ENCODE data around the gene PPT2.

The PPT2 gene

GRCh38 chr6:32151181-32151862 is 2.6 kb upstream of the PPT2 start:
- in situ Hi-C loops (cut with MboI; ENCODE audit: low sequenced_read_pairs): no loop called here

- in situ Hi-C loops (cut with MboI; ENCODE audit: low sequenced_read_pairs): no loop called here
Measured at GRCh38 chr6:32151863-32152768, 1.8 kb upstream of the PPT2 start, which contains the start of gene PRRT1. Gene PRRT1, minus strand, starts transcription at chr6:32151939. Its CDS starts 112 bp downstream, at chr6:32151827.

GRCh38 chr6:32152769-32153563 is 975 bp upstream of the PPT2 start:
- in situ Hi-C loops (cut with MboI; ENCODE audit: low sequenced_read_pairs): no loop called here

GRCh38 chr6:32154514-32155161 is 697 bp downstream of the PPT2 start:
- in situ Hi-C loops (cut with MboI; ENCODE audit: low sequenced_read_pairs): no loop called here

GRCh38 chr6:32156891-32157290 is 3.0 kb downstream of the PPT2 start:
- in situ Hi-C loops (cut with MboI; ENCODE audit: low sequenced_read_pairs): no loop called here

DNA sequence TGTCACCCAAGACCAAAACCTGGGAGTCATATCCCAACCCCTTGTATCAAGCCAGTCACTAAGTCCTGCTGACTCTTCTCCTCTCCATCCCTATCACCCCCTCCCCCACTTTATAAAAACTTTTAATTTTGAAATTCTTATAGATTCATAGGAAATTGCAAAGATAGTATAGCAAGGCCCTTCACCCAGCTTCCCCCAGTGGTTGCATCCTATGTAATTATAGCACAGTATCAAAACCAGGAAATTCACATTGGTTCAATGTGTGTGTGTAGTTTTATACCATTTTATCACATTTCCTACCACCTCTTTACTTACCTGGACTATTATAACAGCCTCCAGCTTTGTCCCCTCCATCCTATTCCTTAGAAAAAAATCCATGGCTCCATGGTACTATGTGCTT is 4.1 kb downstream of the PPT2 start:
- in situ Hi-C loops (cut with MboI; ENCODE audit: low sequenced_read_pairs): no loop called here

DNA sequence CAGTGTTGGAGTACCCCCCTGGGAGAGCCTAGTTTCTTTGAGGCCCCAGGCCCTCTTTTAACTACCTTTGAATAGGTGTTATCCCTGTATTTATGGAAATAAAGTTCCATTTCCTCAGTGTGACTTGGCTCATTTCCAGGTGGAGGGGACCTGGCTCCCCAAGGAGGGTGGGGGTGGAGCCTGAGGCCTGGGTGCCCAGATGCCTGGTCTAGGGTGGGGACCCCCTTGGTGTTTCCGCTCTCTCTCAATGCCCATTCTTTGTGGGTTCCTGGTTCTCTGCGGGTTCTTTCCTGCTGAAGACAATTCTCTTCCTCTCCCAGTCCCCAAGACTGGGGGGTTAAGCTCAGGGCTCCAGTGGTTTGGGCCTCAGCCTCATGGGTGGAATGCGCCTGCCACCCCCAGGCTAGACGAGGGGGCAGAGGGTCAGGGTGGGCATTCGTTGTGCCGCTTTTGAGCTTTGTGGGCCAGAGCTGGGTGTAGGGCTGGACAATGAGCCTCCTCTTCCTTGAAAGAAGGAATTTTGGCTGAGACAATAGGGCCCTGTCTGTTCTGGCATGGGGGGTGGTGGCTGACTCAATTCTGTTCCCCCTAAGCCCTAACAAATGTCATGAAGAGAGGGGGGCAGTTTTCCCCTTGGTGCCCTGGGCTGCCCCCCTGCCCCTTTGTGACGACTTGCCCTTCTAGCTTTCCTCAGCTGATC is 9.8 kb downstream of the PPT2 start:
- in situ Hi-C loops (cut with MboI; ENCODE audit: low sequenced_read_pairs): no loop called here

GRCh38 chr6:32164295-32164694 is 10.4 kb downstream of the PPT2 start, which contains the start of gene EGFL8:
Gene EGFL8, plus strand, starts transcription at chr6:32164595. Its CDS starts 1,571 bp downstream, at chr6:32166166.
- in situ Hi-C loops (cut with MboI; ENCODE audit: low sequenced_read_pairs): no loop called here

DNA sequence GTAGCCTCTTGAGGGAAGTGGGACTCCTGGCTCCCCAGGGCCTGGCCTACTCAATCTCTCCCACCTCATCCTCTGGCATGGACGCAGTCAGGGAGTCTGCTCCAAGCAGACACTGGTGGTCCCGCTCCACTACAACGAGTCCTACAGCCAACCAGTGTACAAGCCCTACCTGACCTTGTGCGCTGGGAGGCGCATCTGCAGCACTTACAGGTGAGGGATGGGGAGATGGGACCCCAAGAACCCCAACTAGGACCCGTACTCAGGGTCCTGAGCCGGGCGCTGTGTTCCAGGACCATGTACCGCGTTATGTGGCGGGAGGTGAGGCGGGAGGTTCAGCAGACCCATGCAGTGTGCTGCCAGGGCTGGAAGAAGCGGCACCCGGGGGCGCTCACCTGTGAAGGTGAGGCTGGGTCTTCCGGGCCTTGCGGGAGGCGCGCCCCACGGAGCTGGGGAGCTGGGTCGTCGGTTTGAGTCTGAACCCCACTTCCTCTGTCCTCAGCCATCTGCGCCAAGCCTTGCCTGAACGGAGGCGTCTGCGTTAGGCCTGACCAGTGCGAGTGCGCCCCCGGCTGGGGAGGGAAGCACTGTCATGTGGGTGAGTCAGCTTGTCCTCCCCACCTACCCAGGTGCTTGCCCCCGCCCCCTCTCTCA is 12.6 kb downstream of the PPT2 start:
- in situ Hi-C loops (cut with MboI; ENCODE audit: low sequenced_read_pairs): no loop called here

GRCh38 chr6:32167154-32167760 is 13.3 kb downstream of the PPT2 start:
- in situ Hi-C loops (cut with MboI; ENCODE audit: low sequenced_read_pairs): no loop called here

DNA sequence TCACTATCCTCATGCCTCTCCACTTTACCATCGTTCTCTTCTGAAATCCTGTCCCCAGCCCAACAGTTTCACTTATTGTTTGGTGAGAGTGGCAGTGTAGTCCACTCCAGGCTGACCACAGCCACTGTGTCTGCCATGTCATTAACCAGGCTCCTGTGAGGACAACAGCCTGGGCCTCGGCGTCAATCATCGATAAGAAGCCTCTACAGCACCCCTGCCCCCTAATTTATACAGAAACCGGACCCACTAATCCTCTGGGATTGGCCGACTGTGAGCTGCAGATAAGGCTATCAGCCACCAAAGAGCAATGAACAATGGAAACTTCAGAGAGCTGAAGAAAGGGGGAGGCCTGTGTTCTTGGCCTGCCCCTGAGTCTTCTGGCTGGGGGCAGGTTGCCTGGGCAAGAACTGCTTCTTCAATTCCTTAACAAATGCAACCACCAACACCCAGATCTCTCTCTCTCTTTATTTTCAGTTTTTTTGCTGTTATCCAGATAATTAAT is 13.9 kb downstream of the PPT2 start:
- in situ Hi-C loops (cut with MboI; ENCODE audit: low sequenced_read_pairs): no loop called here

- in situ Hi-C loops (cut with MboI; ENCODE audit: low sequenced_read_pairs): no loop called here
Measured at GRCh38 chr6:32168350-32168749, 14.4 kb downstream of the PPT2 start.

GRCh38 chr6:32168807-32169591 is 15.1 kb downstream of the PPT2 start:
- in situ Hi-C loops (cut with MboI; ENCODE audit: low sequenced_read_pairs): no loop called here

DNA sequence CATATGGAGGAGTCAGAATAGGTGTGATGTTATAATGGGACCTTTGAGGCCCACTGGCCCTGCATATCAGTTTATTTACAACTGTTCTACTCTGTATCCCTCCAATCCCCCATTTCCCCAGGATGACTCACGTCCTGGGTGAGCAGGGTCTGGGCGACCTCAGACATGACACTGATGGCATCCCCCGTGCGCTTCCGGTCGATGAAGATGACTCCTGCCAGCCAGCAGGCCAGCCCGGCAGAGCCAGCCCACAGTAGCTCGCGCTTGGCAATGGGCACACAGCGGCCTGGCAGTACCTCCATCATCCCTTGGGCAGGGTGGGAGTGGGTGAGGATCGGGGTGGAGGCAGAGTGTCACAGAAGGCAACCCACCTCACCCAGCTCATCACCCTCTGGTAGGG is 16.4 kb downstream of the PPT2 start:
- in situ Hi-C loops (cut with MboI; ENCODE audit: low sequenced_read_pairs): no loop called here

DNA sequence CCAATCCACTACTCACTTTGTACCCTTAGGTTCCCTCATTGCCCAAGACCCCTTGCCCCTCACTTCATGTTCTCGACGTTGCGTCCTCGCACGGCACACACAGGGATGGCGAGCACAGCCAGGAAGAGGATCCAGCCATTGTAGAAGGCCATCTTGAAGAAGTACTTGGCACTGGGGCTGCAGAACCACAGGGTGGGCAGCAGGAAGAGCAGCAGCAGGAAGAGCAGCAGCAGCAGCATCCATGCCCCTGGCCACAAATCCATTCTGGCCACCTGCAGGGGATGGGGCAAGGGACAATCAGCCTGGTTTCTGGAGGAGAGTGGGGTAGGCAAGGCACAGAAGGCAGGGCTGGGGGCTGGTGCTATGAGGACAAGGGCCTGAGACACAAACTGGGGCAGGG is 17.3 kb downstream of the PPT2 start:
- in situ Hi-C loops (cut with MboI; ENCODE audit: low sequenced_read_pairs): no loop called here

DNA sequence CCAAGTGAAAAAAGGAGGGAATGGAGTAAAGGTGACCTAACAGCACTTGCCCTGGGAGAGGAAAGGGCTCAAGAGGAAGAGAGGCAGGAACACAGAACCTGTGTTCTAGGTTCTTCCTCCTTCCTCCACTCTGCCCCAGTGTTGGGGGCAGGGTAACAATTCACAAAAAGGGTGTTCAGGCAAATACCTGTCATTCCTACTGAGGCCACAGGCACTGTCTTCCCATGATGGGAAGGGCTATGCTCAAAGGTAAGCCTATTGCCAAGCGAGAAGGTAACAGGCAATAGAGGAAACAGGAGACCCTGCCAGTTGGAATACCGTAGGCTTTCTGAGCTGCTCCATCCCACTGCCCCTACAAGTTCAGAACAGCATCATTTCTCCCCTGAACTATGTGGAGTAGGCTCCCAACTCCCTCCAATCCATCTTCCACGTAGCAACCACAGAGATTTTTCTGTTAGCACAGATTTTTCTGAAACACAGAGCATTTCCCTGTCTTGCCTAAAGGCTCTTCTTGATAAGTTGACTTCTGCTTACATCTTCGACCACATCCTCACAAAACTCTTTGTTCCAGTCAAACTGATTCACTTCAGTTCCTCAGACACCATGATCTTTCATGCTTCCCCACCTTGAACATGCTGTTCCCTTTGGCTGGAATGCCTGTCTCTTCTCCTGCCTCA is 19.2 kb downstream of the PPT2 start:
- in situ Hi-C loops (cut with MboI; ENCODE audit: low sequenced_read_pairs): no loop called here

- in situ Hi-C loops (cut with MboI; ENCODE audit: low sequenced_read_pairs): no loop called here
Measured at GRCh38 chr6:32174416-32174815, 20.5 kb downstream of the PPT2 start.

GRCh38 chr6:32175322-32175710 is 21.4 kb downstream of the PPT2 start:
- in situ Hi-C loops (cut with MboI; ENCODE audit: low sequenced_read_pairs): no loop called here
